HUES64 (cell line): ENCODE results near the gene STT3B.

Experiments used
- H3K27ac ChIP-seq: 2 replicates; pipeline ENCODE4 v1.7.0; 2013; ENCODE audit warnings: low read depth, low read length, inconsistent platforms
- H3K27me3 ChIP-seq: 2 replicates; pipeline ENCODE4 v1.6.1; 2013; ENCODE audit warnings: mild to moderate bottlenecking, low read length; ENCODE audit not compliant: insufficient read depth
- H3K36me3 ChIP-seq: 2 replicates; pipeline ENCODE4 v1.6.1; 2013; ENCODE audit warnings: mild to moderate bottlenecking, low read length; ENCODE audit not compliant: insufficient read depth
- H3K4me1 ChIP-seq: 2 replicates; pipeline ENCODE4 v1.6.1; 2013; ENCODE audit warnings: mild to moderate bottlenecking, low read length, moderate library complexity; ENCODE audit not compliant: insufficient read depth
- H3K4me3 ChIP-seq: 2 replicates; pipeline ENCODE4 v1.5.1; 2013; ENCODE audit warnings: mild to moderate bottlenecking, low read length, moderate library complexity
- H3K9ac ChIP-seq: 2 replicates; pipeline ENCODE4 v1.6.1; 2013; ENCODE audit warnings: mild to moderate bottlenecking, low read depth, low read length
- H3K9me3 ChIP-seq: 2 replicates; pipeline ENCODE4 v1.6.1; 2013; ENCODE audit warnings: low read depth, low read length; ENCODE audit not compliant: insufficient read depth
- WGBS: fragments of 150-250, 120-280 bp; methylation state at CpG from one replicate; pipeline ENCODE4 v1.1.7; 2013; ENCODE audit warnings: missing lambda C conversion rate; 5-methylcytosine and 5-hydroxymethylcytosine counted together

Gene STT3B

DNA sequence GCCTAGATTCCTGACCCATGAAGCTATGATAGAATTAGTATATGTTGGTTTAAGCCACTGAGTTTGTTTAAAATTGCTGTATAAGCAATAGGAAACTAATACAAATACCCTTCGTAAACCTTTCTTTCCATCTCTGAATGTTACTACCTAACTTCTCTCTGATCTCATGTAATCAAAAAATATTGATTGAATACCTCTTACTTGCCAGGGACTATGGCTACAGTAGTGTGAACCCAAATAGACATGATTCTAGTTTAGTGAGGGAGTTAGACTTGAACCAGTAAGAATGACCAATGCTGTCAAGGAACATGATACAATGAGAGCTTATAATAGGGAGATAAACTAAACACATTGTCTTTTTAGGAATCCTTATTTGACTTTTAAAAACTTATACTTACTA lies 19.4 kb downstream of the STT3B start:
- Histone ChIP-seq H3K9me3 (0 out of 2 replicates have a peak, but pooled peaks cover 3% of the 10 kb centered on the region), H3K4me3 (no peak overlapping the region), H3K9ac (no peak overlapping the region), H3K36me3 (no peaks in the 10 kb centered on the region), H3K27me3 (no peaks in the 10 kb centered on the region), H3K27ac (no peak overlapping the region), H3K4me1 (peaks cover 12% of the 10 kb centered on the region; the same call in 1 of the 2 replicates)
- WGBS: 100% methylated on average over 1 of the region's 1 CpG

DNA sequence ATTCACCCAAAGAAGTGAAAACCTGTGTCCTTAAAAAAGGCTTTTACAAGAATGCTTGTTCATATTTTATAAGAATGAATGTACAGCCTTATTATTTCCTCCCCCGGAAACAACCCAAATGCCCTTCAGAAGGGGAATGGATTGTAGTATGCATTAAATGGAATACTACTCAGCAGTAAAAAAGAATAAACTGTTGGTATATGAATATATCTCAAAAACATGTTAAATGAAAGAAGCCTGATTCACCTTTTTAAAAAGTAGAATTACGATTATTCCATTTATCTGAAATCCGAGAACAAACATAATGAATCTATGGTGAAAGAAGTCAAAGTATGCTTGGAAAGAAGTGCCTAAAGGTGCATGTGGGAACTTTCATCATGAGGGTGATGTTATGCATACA lies 20.5 kb downstream of the STT3B start:
- Histone ChIP-seq H3K9ac (no peak overlapping the region), H3K9me3 (0 out of 2 replicates have a peak, but pooled peaks cover 3% of the 10 kb centered on the region), H3K27ac (no peak overlapping the region), H3K27me3 (no peaks in the 10 kb centered on the region), H3K36me3 (no peaks in the 10 kb centered on the region), H3K4me3 (no peak overlapping the region), H3K4me1 (peaks cover 3% of the 10 kb centered on the region; the same call in 1 of the 2 replicates)
- 100% methylated on average over 2 of the region's 3 CpGs for WGBS

DNA sequence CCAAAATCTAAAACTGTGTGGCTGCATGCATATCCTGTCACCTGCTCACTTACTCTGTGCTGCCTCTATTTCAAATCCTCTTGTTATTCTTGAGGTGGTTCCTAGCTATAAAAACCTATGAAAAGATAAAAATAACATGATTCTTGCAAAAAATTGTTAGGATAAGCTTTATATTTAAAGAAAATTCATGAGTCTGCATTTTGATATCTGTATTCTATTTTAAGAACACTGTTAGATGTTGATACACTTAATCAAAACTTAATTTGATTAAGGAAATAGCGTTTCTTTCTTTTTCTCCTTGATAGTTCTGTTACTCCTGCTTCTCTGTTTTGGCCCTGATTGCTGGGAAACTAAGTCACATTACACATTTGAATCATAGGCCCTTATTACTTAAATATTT lies 22.5 kb downstream of the STT3B start:
- Histone ChIP-seq H3K36me3 (no peaks in the 10 kb centered on the region), H3K4me3 (no peak overlapping the region), H3K9me3 (0 out of 2 replicates have a peak, but pooled peaks cover 3% of the 10 kb centered on the region), H3K27me3 (no peaks in the 10 kb centered on the region), H3K27ac (no peak overlapping the region), H3K4me1 (no peaks in the 10 kb centered on the region; the same call in 1 of the 2 replicates), H3K9ac (no peak overlapping the region)
- WGBS: 100% methylated on average over 1 of the region's 1 CpG

DNA sequence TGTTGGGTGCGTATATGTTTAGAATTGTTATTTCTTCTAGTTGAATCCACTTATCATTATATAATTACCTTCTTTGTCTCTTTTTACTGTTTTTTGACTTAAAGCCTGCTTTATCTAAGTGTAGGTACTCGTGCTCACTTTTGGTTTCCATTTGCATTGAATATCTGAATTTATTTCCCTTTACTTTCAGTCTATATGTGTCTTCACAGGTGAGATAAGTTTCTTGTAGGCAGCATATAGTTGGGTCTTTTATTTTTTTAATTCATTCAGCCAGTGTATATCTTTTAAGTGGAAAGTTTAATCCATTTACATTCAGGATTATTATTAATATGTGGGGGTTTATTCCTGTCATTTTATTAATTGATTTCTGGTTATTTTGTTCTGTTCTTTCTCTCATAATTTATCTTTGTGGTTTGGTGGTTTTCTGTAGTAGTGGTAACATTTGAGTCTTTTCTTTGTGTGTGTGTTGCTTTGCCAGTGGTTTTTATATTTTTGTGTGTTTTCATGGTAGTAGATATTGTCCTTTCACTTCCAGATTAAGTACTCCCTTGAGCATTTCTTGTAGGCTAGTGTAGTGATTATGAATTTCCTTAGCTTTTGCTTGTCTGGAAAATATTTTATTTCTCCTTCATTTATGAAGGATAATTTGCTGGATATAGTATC lies 27.3 kb downstream of the STT3B start:
- Histone ChIP-seq H3K27ac (no peak overlapping the region), H3K4me3 (no peak overlapping the region), H3K9me3 (no peaks in the 10 kb centered on the region), H3K9ac (no peak overlapping the region), H3K36me3 (no peaks in the 10 kb centered on the region), H3K4me1 (peaks cover 16% of the 10 kb centered on the region), H3K27me3 (no peaks in the 10 kb centered on the region)
- WGBS: 63% methylated on average over 1 of the region's 2 CpGs

DNA sequence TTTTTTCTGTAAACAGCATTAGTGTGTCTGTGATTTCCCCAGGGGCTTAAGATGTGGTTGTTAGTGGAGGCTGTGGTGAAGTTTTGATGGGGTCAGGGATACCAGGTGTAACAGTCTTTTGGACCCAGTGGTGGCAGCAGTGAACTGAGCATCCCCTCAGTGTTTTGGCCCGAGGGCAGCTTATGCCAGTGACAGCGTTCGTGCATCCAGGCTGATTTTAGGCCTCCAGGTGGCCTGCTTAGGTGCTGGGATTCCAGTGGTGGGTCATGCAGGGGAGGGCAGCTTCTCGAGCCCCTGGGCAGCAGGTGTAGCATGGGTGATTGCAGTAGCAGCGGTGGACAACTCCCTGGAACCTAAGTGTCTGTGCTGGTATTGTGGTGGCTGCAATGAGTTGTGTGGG lies 29.2 kb downstream of the STT3B start:
- Histone ChIP-seq H3K4me3 (no peak overlapping the region), H3K27me3 (no peaks in the 10 kb centered on the region), H3K36me3 (no peaks in the 10 kb centered on the region), H3K27ac (no peak overlapping the region), H3K9me3 (no peaks in the 10 kb centered on the region), H3K9ac (no peak overlapping the region), H3K4me1 (peaks cover 16% of the 10 kb centered on the region)
- 65% methylated on average over 5 of the region's 5 CpGs for WGBS

DNA sequence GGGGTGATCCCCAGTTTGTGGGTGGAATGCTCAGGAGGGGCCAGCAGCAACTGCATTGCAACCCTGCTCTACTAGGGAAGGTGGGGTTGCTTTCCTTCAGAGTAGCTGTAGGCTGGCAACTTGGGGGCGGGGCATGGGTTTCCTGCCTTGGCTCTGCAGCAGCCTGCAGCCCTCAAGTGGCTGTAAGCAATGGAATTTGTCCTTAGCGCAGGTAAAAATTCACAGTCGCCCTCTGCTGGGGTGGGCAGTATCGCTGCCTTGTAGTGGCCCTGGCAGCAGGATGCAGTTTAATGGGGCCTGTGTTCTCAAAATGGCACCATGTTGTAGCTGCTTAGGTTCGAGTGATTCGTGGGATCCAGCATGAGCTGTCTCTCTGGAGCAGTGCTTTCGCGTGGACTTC lies 29.8 kb downstream of the STT3B start:
- H3K9ac ChIP-seq: no peak overlapping the region
- peaks cover 16% of the 10 kb centered on the region for H3K4me1 ChIP-seq
- H3K36me3 ChIP-seq: no peaks in the 10 kb centered on the region
- no peaks in the 10 kb centered on the region for H3K9me3 ChIP-seq
- no peaks in the 10 kb centered on the region for H3K27me3 ChIP-seq
- WGBS: 89% methylated on average over 8 of the region's 8 CpGs
- H3K27ac ChIP-seq: no peak overlapping the region
- no peak overlapping the region for H3K4me3 ChIP-seq

DNA sequence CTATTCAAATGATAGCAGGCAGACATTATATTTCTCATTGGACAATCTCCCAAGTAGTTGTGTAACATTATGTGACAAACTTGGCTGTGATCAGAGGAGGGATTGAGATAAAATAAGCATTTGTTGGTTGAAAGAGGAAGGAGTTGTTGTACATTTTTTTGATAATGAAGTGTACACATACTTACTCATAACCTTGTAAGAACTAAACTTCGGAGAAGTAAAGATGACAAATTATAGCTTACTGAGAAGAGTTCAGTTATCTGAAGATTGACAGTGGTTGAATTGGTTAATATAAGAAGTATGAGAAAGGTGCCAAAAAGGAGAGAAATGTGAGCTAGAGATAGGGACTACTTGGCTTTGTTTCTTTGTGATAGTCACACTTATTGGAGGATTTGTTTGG lies 32.6 kb downstream of the STT3B start:
- Histone ChIP-seq H3K4me1 (peaks cover 30% of the 10 kb centered on the region), H3K9ac (no peak overlapping the region), H3K27ac (no peak overlapping the region), H3K36me3 (no peaks in the 10 kb centered on the region), H3K27me3 (no peaks in the 10 kb centered on the region), H3K9me3 (no peaks in the 10 kb centered on the region), H3K4me3 (no peak overlapping the region)
- 93% methylated on average over 1 of the region's 1 CpG for WGBS

DNA sequence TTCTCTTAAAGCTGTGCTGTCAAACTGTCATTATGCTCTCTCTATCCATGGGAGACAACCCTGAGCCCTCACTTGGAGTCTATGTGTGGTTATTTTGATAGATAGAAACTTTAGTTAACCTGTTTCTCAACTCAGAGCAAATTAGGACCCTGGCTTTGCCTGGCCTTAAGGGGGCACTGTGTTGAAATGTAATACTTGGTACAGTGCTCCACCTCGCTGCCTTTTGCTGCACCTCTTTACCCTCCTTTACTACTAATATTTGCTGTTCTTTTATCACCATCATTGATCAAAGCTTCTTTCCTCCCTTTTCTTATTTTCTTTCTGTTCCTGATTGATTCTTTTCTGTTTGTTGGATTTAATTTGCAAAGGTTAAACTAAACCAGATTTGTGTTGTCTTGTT lies 34.3 kb downstream of the STT3B start:
- Histone ChIP-seq H3K27me3 (no peaks in the 10 kb centered on the region), H3K27ac (no peak overlapping the region), H3K36me3 (no peaks in the 10 kb centered on the region), H3K9me3 (no peaks in the 10 kb centered on the region), H3K4me1 (peaks cover 24% of the 10 kb centered on the region), H3K4me3 (no peak overlapping the region), H3K9ac (no peak overlapping the region)
- 39% methylated on average over 1 of the region's 1 CpG for WGBS

DNA sequence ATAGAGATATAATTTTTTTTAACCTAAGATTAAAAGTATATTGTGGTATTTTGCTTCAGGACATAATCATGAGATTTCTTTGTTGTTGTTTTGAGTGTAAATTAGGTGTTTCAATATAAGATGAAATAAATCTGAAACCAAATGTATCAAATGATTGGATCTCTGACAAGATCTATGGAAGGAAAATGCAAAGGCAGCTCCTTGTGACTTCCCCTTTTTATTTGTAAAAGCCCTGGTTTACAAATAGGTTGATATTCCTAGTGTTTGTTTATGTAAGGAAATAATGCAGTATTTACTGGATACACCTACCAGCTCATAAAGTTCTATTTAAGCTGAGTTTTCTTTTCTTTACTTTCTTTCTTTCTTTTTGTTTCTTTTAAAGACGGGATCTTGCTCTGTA lies 35.9 kb downstream of the STT3B start:
- 90% methylated on average over 1 of the region's 1 CpG for WGBS
- H3K27me3 ChIP-seq: no peaks in the 10 kb centered on the region
- H3K36me3 ChIP-seq: no peaks in the 10 kb centered on the region
- H3K4me1 ChIP-seq: peaks cover 15% of the 10 kb centered on the region
- no peak overlapping the region for H3K27ac ChIP-seq
- H3K9ac ChIP-seq: no peak overlapping the region
- H3K9me3 ChIP-seq: no peaks in the 10 kb centered on the region
- H3K4me3 ChIP-seq: no peak overlapping the region

DNA sequence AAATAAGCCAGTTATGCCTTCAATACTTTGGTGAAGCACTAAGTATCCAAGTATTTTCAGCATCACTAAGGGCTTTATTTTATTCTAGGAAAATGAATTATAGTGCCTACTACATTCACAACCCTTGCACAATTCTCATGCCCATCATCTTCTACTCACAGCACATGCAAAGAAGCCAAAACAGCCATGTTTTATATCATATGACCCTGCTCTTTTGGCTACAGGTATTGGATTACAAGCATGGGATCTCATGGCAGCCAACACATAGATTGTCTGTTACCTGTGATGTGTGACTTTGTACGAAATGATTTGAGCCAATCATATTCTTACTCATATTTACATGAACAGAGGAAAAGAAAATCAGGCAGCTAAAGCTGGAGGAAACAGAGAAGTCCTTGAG lies 38.6 kb downstream of the STT3B start:
- no peaks in the 10 kb centered on the region for H3K9me3 ChIP-seq
- H3K27ac ChIP-seq: no peak overlapping the region
- WGBS: no CpG with 5 or more reads among the region's 1 CpG
- H3K27me3 ChIP-seq: no peaks in the 10 kb centered on the region
- peaks cover 35% of the 10 kb centered on the region for H3K4me1 ChIP-seq
- no peak overlapping the region for H3K9ac ChIP-seq
- no peaks in the 10 kb centered on the region for H3K36me3 ChIP-seq
- H3K4me3 ChIP-seq: no peak overlapping the region

DNA sequence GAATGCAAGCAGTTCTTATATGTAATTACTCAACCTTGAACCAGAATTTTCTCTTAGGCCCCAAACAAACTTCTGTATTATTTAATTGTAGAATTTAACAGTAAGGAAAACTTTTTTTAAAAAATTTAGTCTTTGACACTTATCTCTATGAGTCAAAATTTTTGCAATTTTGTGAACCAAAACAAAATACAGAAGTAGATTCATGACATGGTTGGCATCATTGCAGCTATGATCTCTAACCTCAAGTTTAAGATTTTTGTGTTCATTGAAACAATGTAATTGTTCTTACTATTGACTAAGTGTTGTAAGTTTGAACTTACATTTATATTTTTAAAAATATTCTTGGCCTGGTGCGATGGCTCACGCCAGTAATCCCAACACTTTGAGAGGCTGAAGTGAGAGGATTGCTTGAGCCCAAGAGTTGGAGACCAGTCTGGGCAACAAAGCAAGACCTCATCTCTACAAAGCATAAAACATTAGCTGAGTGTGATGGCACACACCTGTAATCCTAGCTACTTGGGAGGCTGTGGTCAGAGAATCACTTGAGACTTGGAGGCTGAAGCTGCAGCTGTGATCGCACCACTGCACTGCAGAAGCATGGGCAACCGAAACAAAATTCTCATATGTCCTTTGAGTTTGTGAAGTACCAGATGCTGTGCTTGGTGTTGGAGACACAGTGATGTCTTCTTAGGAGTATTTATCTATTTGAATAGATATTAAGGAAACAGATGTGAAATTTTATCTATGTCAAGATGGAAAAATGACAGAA lies 39.7 kb downstream of the STT3B start:
- WGBS: 96% methylated on average over 4 of the region's 4 CpGs
- no peak overlapping the region for H3K27ac ChIP-seq
- H3K4me3 ChIP-seq: no peak overlapping the region

More for the DNA sequence above, 39.7 kb downstream of the STT3B start:
- peaks cover 9% of the 10 kb centered on the region; the same call in 1 of the 2 replicates for H3K36me3 ChIP-seq
- no peaks in the 10 kb centered on the region for H3K9me3 ChIP-seq
- no peak overlapping the region for H3K9ac ChIP-seq
- H3K4me1 ChIP-seq: peaks cover 35% of the 10 kb centered on the region
- no peaks in the 10 kb centered on the region for H3K27me3 ChIP-seq
